ENCODE data around the gene S1PR5. TPM values are rescaled to one million over a fixed set of nuclear protein-coding genes. Genes with fewer than 3 reads are reported as not detected.

The S1PR5 gene
- polyA plus RNA-seq, 3 donors, result 0.18 to 0.46 TPM; not detected in 1

DNA sequence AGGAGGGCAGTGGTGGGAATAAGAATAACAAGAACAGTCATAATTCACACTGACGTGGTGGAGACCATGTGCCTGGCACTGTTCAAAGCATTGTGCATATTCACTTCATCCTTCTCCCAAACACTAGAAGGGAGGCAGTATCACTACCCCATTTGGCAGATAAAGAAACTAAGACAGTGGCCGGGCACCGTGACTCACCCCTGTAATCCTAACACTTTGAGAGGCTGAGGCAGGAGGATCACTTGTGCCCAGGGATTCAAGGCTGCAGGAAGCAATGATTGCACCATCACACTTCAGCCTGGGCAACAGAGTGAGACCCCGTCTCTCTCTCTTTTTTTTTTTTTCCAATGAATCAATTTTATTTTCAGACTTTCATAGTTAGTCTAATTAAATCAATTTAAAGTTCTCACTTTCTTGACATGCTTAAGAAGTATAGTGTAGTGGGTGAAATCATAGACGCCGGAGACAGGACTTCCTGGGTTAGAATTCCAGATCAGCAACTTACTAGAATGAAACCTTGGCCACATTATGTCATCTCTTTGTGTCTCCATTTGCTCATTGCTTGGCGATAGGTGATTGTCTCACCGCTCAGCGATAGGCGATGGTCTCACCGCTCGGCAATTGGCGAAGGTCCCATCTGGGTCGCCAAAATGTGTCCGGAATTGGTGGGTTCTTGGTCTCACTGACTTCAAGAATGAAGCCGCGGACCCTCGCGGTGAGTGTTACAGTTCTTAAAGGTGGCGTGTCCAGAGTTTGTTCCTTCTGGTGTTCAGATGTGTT is 21.1 kb upstream of the S1PR5 start:
- H3K27me3 ChIP-seq (ENCODE audit: control insufficient read depth in 2 of 2, insufficient read depth in 2 of 2, low read length in 2 of 2), result peaks cover 0 to 5% of the 10 kb centered on the region in 2 donors
- peak in 2 of 3 donors; percentile 47 to 56 for DNase-seq
- H3K4me3 ChIP-seq (replicated peaks in 1 of 3; ENCODE audit: low read depth in 2 of 3, low read length in 3 of 3), result peak overlapping the region in 1 of 3 experiments; percentile 39
- Mint-ChIP-seq H3K27ac (peak overlapping the region in 4 of 7 donors; percentile 40 to 74 (median 52)), H3K36me3 (no peaks in the 10 kb centered on the region), H3K4me1 (peaks cover 18% of the 10 kb centered on the region), H3K4me3 (peak overlapping the region; percentile 80 to 94), H3K9me3 (peaks cover 0 to 3% (median 0%) of the 10 kb centered on the region in 7 donors), H3K27me3 (ENCODE audit: low read depth in 3 of 3) (peaks cover 6 to 25% (median 15%) of the 10 kb centered on the region in 3 donors)
- no peaks in the 10 kb centered on the region for H3K36me3 ChIP-seq (replicated peaks in 1 of 2; ENCODE audit: control insufficient read depth in 1 of 2, insufficient read depth in 2 of 2, low read length in 2 of 2)
- TF ChIP-seq, protein P1, sequence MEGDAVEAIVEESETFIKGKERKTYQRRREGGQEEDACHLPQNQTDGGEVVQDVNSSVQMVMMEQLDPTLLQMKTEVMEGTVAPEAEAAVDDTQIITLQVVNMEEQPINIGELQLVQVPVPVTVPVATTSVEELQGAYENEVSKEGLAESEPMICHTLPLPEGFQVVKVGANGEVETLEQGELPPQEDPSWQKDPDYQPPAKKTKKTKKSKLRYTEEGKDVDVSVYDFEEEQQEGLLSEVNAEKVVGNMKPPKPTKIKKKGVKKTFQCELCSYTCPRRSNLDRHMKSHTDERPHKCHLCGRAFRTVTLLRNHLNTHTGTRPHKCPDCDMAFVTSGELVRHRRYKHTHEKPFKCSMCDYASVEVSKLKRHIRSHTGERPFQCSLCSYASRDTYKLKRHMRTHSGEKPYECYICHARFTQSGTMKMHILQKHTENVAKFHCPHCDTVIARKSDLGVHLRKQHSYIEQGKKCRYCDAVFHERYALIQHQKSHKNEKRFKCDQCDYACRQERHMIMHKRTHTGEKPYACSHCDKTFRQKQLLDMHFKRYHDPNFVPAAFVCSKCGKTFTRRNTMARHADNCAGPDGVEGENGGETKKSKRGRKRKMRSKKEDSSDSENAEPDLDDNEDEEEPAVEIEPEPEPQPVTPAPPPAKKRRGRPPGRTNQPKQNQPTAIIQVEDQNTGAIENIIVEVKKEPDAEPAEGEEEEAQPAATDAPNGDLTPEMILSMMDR (IDR thresholded peaks at IDR 0.05), result no peak
- no peak overlapping the region for H3K9ac ChIP-seq (ENCODE audit: insufficient read depth, low read length, poor library complexity, severe bottlenecking)
- 42% methylated on average over 11 of the region's 20 CpGs for WGBS (ENCODE audit: insufficient coverage)
- no peak overlapping the region for H3K27ac ChIP-seq (ENCODE audit: low read depth in 1 of 2, low read length in 2 of 2)
- H2AFZ ChIP-seq (ENCODE audit: insufficient read depth, low read depth, low read length, poor library complexity, severe bottlenecking), result peak overlapping the region; percentile 32
- intact Hi-C loops (cut with micrococcal nuclease), result no loop called here
- peaks cover 15 to 24% of the 10 kb centered on the region in 2 donors for H3K4me1 ChIP-seq (ENCODE audit: control insufficient read depth in 1 of 2, insufficient read depth in 2 of 2, low read length in 2 of 2)
- peak overlapping the region; percentile 48 for H3K4me2 ChIP-seq (replicated peaks; ENCODE audit: extremely low read depth, low read length, poor library complexity, severe bottlenecking)
- H4K20me1 ChIP-seq (ENCODE audit: insufficient read depth, low read length), result no peaks in the 10 kb centered on the region
- no peaks in the 10 kb centered on the region for H3K9me3 ChIP-seq (replicated peaks in 1 of 2; ENCODE audit: control insufficient read depth in 1 of 2, insufficient read depth in 1 of 2, low read length in 2 of 2)
- H3K79me2 ChIP-seq (ENCODE audit: insufficient read depth, low read length), result no peaks in the 10 kb centered on the region

DNA sequence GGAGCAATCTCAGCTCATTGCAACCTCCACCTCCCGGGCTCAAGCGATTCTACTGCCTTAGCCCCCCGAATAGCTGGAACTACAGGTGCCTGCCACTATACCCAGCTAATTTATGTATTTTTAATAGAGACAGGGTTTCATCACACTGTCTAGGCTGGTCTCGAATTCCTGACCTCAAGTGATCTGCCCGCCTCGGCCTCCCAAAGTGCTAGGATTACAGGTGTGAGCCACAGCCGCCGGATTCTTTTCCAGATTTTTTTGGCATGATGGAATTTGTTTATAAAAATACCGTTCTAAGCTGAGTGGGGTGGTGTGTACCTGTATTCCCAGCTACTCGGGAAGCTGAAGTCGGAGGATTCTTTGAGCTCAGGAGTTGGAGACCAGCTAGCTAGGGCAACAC is 20.4 kb upstream of the S1PR5 start:
- Histone ChIP-seq H3K4me2 (replicated peaks; ENCODE audit: extremely low read depth, low read length, poor library complexity, severe bottlenecking) (no peak overlapping the region), H3K9me3 (replicated peaks in 1 of 2; ENCODE audit: control insufficient read depth in 1 of 2, insufficient read depth in 1 of 2, low read length in 2 of 2) (peaks cover 0 to under 1% of the 10 kb centered on the region in 2 donors), H3K79me2 (ENCODE audit: insufficient read depth, low read length) (no peaks in the 10 kb centered on the region), H3K4me1 (ENCODE audit: control insufficient read depth in 1 of 2, insufficient read depth in 2 of 2, low read length in 2 of 2) (peaks cover 12 to 20% of the 10 kb centered on the region in 2 donors), H3K4me3 (replicated peaks in 1 of 3; ENCODE audit: low read depth in 2 of 3, low read length in 3 of 3) (no peak overlapping the region), H2AFZ (ENCODE audit: insufficient read depth, low read depth, low read length, poor library complexity, severe bottlenecking) (no peak overlapping the region), H3K36me3 (replicated peaks in 1 of 2; ENCODE audit: control insufficient read depth in 1 of 2, insufficient read depth in 2 of 2, low read length in 2 of 2) (no peaks in the 10 kb centered on the region), H3K27ac (ENCODE audit: low read depth in 1 of 2, low read length in 2 of 2) (no peak overlapping the region), H4K20me1 (ENCODE audit: insufficient read depth, low read length) (no peaks in the 10 kb centered on the region), H3K27me3 (ENCODE audit: control insufficient read depth in 2 of 2, insufficient read depth in 2 of 2, low read length in 2 of 2) (peaks cover 0 to 5% of the 10 kb centered on the region in 2 donors), H3K9ac (ENCODE audit: insufficient read depth, low read length, poor library complexity, severe bottlenecking) (no peak overlapping the region)
- peaks cover 0 to 2% (median under 1%) of the 10 kb centered on the region in 7 donors for H3K9me3 Mint-ChIP-seq
- TF ChIP-seq, protein P1 (IDR thresholded peaks at IDR 0.05), result no peak
- H3K27ac Mint-ChIP-seq, result peak overlapping the region in 1 of 7 donors; percentile 40
- H3K4me3 Mint-ChIP-seq, result no peak overlapping the region
- 100% methylated on average over 3 of the region's 11 CpGs for WGBS (ENCODE audit: insufficient coverage)
- intact Hi-C loops (cut with micrococcal nuclease), result no loop called here
- H3K4me1 Mint-ChIP-seq, result peaks cover 16% of the 10 kb centered on the region
- DNase-seq, result no peak
- no peaks in the 10 kb centered on the region for H3K36me3 Mint-ChIP-seq
- H3K27me3 Mint-ChIP-seq (ENCODE audit: low read depth in 3 of 3), result peaks cover 6 to 25% (median 15%) of the 10 kb centered on the region in 3 donors

Data from CD14-positive monocyte (primary cell).